GM21576 (cell line): ENCODE measurements around the gene PLIN4.
"Not testable (repeated sequence)": the region's sequence is repeated elsewhere in the genome, so short reads cannot be mapped to it uniquely, and the experiment has no call there.

Experiments
- ATAC-seq: cut with Tn5 transposase; IDR thresholded peaks from one replicate; pipeline ENCODE4 v1.9.1; 2021; ENCODE audit warnings: mild to moderate bottlenecking, moderate library complexity; ENCODE audit not compliant: unreplicated experiment

PLIN4 gene, protein sequence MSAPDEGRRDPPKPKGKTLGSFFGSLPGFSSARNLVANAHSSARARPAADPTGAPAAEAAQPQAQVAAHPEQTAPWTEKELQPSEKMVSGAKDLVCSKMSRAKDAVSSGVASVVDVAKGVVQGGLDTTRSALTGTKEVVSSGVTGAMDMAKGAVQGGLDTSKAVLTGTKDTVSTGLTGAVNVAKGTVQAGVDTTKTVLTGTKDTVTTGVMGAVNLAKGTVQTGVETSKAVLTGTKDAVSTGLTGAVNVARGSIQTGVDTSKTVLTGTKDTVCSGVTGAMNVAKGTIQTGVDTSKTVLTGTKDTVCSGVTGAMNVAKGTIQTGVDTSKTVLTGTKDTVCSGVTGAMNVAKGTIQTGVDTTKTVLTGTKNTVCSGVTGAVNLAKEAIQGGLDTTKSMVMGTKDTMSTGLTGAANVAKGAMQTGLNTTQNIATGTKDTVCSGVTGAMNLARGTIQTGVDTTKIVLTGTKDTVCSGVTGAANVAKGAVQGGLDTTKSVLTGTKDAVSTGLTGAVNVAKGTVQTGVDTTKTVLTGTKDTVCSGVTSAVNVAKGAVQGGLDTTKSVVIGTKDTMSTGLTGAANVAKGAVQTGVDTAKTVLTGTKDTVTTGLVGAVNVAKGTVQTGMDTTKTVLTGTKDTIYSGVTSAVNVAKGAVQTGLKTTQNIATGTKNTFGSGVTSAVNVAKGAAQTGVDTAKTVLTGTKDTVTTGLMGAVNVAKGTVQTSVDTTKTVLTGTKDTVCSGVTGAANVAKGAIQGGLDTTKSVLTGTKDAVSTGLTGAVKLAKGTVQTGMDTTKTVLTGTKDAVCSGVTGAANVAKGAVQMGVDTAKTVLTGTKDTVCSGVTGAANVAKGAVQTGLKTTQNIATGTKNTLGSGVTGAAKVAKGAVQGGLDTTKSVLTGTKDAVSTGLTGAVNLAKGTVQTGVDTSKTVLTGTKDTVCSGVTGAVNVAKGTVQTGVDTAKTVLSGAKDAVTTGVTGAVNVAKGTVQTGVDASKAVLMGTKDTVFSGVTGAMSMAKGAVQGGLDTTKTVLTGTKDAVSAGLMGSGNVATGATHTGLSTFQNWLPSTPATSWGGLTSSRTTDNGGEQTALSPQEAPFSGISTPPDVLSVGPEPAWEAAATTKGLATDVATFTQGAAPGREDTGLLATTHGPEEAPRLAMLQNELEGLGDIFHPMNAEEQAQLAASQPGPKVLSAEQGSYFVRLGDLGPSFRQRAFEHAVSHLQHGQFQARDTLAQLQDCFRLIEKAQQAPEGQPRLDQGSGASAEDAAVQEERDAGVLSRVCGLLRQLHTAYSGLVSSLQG (N-terminal part only)

GRCh38 chr19:4518345-4519171, at the start of gene PLIN4:
PLIN4 (minus strand) TSS chr19:4518486; CDS start chr19:4518272, 214 bp downstream.
- ATAC-seq: no peak

DNA sequence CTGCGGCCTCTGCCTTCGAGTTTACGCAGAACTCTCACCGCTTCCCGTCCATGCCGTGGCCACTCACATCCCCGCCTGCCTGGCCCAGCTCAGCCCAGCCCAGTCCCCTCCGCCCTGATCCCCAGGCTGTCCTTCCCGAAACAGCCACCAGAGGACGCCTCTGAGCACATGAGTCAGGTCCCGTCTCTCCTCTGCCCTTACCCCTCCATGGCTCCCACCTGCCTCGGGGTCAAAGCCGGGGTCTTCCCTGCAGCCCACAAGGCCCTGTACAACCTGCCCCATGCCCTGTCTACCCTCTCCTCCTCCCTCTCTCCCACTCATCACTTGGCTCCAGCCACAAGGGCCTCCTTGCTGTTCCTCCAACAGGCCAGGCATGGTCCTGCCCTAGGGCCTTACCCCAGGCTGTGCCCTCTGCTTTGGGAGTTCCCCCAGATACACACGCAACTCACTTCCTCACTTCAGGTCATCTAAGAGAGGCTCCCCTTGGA, 49.3 kb upstream of the PLIN4 start:
- no peak for ATAC-seq

- no peak for ATAC-seq
Measured at GRCh38 chr19:4566402-4567051, 48.2 kb upstream of the PLIN4 start.

DNA sequence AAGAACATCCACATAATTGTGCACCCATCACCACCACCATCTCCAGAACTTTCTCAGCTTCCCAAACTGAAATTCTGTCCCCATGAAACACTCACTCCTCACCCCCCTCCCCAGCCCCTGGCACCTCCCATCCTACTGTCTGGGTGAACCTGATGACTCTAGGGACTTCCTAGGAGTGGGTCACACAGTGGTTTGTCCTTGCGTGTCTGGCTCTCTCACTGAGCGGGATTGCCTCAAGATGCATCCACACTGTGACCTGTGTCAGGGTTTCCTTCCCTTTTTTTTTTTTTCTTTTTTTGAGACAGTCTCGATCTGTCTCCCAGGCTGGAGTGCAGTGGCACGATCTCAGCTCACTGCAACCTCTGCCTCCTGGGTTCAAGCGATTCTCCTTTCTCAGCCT, 45.3 kb upstream of the PLIN4 start:
- not testable (repeated sequence) for ATAC-seq

- not testable (repeated sequence) for ATAC-seq
Measured at GRCh38 chr19:4562085-4562484, 43.8 kb upstream of the PLIN4 start.

DNA sequence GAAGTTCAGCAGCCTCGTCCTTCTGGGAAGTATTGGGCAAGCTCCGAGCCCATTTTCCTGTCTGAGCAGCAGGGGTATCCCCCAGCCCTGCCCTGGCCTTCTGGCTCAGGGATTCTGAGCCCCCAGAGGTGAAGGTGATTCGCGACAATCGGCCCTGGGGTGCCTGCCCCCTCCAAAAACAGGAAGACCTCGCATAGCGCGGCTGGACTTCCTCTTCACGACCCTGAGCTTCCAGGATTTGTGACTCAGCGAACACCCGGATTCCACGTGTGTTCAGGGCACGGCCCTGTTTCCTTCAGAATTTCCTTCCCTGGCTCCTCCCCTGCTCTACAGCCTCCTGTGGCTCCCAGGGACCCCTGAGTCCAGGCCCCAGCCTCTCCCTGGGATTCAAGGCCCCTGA, 41.3 kb upstream of the PLIN4 start, which contains the start of gene SEMA6B:
SEMA6B (minus strand) TSS at position 116 of the 400 bp plus-strand sequence. CDS start 1,227 bp downstream, outside the sequence.
- ATAC-seq: no peak

DNA sequence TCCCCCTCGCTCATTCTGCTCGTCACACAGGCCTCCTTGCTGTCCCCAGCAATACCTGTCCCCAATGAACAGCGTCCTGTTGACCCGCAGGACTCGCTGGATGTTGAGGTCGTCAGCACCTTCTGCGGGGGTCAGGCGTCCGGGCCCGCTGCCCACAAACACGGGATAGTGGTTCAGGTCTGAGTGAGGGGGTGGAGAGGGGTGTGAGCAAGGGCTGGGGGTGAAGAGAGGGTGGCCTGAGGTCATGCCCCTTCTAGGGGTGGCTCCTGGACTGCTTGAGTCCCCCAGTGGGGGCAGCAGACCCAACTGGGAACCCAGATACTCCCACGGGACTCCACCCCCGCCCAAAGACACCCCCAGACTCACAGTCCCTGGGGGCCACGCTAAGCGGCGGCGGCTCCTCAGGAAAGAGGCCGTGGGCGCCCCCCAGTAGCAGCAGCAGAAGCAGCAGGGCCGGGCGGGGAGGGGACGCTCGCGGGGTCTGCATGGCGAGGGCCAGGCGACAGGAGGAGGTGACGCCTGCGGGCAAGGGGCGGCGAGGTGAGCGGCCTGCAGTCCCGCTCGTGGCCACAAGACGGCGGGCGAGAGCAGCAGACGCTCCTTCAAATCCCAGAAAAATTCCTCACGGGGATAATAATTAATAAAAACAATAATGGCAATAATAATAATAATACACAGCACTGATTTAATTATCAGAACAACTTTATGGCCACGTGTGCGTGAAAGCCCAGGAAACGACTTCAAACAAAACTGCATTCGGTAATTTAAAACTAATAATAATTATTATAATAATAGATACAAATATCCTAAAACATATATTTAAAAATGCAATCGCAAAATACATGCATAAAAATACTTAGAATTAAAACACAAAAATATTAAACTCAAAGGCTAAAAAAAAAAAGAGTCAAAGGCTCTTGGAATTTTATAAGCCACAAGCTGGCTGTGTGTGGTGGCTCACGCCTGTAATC, 40.0 kb upstream of the PLIN4 start:
- no peak for ATAC-seq

DNA sequence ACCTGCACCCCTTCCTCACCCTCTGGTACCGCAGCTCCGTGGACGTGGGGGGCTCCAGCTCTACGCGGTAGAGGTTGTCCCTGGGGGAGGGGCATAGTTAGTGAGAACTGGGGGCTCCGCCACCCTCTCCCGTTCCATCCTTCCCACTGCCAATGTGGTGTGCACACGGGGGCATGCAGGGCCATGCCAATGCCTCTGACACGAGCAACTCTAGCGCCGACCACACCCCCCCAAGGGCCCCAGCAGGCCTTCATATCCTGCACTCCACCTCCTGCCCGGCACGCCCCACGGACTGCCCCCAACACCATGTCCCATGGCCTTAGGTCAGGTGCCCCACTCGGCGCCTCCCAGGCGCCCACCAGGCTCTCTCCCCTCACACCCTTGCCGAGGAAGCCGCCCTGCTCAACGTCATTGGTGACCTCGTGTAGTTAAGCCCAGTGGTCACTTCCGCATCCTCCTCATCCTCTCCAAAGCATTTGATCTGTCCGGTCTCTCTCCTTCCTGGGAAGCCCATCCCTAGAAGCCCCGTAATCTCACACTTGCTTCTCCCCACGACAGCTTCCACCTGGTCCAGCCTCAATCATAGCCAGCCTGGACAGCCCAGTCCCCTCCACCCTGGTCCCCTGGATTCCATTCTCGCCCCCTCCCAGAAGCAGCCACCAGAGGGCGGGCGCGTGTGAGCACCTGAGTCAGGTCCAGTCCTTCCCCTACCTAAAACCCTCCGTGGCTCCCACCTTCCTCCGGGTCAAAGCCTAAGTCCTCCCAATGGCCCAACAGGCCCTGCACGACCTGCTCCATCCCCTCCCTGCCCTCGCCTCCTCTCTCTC, 39.1 kb upstream of the PLIN4 start:
- no peak for ATAC-seq

- no peak for ATAC-seq
Measured at GRCh38 chr19:4556597-4557127, 38.4 kb upstream of the PLIN4 start.

DNA sequence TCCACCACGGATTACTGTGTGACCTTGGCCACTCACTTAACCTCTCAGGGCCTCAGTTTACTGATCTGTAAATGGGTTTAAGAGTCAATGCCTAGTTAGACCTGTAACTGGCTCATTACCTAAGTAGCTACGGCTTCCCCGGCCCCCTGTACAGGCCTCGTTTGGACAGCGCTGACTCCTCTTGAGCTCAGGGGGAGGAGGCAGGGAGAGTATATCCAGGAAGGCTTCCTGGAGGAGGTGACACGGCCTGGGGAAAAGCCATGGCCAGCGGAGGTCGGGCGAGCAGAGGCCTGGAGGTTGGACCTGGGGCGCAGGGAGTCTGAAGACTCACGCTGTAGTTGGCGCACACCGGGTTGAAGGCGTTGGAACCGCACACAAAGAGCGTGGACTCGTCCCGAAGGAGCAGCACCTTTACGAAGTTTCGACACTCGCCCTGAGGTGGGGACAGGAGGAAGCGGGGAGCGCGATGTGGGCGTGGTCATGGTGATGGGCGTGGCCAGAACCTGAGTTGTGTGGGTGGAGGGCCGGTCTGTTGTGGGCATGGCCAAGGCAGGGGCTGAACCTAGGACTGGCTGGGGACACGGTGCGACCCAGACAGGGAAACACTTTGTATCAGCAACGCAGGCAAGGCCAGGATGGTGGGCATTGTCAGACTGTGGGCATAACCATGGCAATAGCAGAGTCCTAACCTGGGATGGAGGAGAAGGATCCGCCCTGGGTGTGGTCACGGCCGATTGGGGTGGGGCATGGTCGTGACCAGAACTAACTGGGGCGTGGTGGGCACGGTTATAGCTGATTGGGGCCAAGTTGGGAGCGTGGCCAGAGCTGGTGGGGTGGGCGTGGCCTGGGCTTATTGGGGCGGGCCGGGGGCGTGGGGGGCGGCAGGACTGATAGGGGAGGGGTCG, 37.6 kb upstream of the PLIN4 start:
- no peak for ATAC-seq

- no peak for ATAC-seq
Measured at GRCh38 chr19:4554717-4555116, 36.4 kb upstream of the PLIN4 start.

DNA sequence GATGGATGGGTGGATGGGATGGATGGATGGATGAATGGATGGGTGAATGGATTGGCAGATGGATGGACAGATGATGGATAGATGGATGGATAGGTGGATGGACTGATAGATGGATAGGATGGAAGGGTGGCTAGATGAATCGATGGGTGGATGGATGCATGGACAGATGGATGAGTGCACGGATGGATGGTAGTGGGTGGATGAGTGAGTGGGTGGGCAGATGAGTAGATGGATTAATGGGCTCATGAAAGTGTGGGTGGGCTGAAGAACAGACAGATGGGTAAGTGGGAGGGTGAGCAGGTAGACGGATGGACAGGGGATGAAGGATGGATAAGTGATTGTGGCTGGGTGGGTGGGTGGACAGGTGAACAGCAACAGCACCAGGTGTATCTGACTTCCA, 35.5 kb upstream of the PLIN4 start:
- no peak for ATAC-seq

- no peak for ATAC-seq
Measured at GRCh38 chr19:4553092-4553695, 34.9 kb upstream of the PLIN4 start.

- no peak for ATAC-seq
Measured at GRCh38 chr19:4552525-4552819, 34.2 kb upstream of the PLIN4 start.

DNA sequence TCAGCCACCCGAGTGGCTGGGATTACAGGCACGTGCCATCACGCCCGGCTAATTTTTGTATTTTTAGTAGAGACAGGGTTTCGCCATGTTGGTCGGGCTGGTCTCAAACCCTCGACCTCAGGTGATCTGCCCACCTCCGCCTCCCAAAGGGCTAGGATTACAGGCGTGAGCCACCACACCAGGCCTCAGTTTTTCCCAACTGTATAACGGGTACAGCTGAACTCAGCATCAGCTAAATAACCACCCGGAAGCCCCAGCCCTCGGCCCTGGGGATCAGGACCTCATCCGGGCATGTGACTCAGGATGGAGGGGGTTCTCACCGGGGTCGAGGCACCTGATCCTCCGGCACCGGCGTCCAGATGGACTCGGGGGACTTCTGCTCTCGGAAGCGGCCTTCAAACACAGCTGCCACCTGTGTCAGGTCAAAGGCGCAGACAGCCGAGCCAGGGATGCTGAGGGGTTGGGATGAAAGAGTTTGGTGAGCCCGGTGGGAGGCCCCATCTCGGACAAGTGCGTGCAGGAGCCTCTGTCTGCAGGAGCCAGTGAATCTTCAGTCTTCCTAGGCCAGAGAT, 32.3 kb upstream of the PLIN4 start:
- ATAC-seq: no peak

GRCh38 chr19:4550018-4550417, 31.7 kb upstream of the PLIN4 start:
- no peak for ATAC-seq
